Activated gamma-delta T cell treated with Interleukin-2 at 50 U/mL for 16 hours (primary cell): ENCODE measurements around the gene USP2.

Source experiments
- DNase-seq: peaks from one replicate; pipeline ENCODE4 v3.0.0-alpha.2; 2020

USP2 gene, protein sequence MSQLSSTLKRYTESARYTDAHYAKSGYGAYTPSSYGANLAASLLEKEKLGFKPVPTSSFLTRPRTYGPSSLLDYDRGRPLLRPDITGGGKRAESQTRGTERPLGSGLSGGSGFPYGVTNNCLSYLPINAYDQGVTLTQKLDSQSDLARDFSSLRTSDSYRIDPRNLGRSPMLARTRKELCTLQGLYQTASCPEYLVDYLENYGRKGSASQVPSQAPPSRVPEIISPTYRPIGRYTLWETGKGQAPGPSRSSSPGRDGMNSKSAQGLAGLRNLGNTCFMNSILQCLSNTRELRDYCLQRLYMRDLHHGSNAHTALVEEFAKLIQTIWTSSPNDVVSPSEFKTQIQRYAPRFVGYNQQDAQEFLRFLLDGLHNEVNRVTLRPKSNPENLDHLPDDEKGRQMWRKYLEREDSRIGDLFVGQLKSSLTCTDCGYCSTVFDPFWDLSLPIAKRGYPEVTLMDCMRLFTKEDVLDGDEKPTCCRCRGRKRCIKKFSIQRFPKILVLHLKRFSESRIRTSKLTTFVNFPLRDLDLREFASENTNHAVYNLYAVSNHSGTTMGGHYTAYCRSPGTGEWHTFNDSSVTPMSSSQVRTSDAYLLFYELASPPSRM

DNA sequence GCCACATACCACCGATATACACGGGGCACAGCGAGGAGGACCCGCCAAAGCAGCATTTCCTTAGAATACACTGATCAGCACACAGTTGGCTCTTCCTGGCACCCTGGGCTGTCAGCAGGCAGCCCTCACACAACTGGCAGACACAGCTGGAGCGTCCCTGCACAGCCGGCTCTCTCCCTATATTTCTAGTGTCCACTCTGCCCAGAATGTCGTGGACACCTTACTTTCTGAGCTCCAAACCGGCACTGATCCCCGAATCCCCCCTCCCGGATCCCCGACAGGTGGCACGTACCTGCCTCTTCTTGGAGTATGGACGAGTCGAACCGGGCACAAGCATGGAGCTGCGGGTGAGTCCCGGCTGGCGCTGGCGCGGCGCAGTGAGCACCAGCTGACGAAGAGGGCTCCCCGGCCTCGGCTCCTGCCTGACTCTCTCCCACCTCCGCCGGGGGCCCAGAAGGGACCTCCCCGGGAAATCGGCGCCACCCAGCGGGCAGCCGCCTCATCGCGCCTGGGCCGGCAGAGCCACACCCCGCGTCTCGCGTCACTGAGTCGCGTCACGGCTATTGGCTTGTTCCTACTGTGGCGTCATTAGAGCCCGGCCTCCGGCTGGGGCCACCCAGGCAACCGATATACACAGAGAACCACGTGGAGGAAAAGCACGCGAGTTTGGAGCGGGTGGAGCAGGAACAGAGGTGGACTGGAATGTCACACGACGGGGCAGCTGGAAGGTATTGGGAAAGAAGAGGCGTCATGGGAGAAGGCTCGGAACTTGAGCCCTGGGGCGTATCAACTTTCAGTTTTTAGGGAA lies at the start of gene USP2:
USP2 (minus strand) TSS at position 510 of the 808 bp plus-strand sequence. CDS start 8,210 bp downstream, outside the sequence.
- DNase-seq, result peak; percentile 93

DNA sequence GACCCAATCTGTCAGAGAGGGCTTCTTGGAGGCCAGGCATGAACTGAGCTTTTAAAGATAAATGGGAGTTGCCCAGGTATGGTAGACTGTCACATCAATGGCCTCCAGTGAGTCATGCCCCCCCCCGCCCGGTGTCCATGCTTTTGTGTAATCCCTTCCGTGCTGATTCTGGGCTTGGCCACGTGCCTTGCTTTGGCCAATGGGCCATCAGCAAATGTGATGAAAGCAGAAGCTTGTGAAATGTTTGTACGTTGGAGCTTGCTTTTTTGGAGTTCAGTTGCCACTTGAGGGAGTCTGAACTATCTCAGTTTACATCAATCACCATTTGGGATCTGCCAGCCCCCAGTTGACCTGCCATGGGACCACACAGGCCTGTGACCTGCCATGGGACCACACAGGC lies 45.8 kb upstream of the USP2 start:
- no peak for DNase-seq

DNA sequence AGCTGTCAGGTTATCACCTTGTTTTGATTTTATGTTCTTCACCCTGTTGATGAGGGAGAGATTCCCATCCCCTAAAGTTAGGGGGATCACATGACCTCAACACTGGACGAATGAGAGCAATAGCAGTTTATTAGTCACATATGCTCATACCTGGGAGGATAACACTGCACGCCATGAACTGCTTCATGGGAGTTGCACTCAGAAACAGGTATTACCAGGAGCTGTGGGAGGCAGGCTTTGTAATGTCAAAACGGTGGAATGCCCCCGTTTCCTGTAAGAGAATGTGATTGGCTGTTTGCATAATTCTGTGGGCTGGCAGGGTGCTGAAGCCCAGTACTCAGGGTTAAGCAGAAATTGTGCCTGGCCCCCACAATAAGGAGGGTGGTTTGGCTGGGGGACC lies 44.7 kb upstream of the USP2 start:
- no peak for DNase-seq

DNA sequence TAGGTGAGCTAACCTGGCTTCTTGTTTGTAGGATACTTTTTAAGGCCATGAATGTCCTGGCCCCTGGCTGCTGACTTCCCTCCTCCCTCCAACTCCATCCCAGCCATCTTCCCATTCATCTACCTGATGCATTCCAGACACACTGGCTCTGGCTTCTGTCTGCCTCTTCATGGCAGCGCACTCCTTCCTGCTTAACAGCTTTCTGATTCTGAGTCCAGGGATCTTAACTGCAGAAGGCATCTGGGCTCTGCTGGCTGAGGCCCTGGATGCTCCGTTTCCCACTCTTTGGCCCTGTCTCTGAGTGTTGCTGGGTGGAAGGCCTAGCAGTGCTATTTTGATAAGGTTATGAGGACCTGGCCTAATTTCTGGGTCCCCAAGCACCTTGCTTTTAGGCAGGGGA lies 43.3 kb upstream of the USP2 start:
- no peak for DNase-seq

DNA sequence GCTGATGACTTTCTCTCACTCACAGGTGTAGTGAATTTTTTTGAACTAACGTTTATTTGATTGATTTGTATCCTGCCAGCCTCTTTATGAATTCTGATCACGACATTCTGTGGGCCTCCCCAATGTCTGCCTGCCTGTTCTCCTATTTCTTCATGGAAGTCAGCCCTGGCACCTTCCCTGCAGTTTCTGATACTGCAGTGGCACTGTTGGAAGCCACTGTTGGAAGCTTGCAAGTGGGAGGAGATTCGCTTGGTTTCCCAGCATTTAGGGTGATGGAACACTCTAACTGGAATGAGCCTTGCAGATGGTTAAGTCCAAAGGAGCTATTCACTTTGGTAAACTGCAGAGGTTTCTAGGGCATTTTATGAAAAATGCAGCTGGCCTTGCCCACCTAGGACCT lies 42.8 kb upstream of the USP2 start:
- no peak for DNase-seq

DNA sequence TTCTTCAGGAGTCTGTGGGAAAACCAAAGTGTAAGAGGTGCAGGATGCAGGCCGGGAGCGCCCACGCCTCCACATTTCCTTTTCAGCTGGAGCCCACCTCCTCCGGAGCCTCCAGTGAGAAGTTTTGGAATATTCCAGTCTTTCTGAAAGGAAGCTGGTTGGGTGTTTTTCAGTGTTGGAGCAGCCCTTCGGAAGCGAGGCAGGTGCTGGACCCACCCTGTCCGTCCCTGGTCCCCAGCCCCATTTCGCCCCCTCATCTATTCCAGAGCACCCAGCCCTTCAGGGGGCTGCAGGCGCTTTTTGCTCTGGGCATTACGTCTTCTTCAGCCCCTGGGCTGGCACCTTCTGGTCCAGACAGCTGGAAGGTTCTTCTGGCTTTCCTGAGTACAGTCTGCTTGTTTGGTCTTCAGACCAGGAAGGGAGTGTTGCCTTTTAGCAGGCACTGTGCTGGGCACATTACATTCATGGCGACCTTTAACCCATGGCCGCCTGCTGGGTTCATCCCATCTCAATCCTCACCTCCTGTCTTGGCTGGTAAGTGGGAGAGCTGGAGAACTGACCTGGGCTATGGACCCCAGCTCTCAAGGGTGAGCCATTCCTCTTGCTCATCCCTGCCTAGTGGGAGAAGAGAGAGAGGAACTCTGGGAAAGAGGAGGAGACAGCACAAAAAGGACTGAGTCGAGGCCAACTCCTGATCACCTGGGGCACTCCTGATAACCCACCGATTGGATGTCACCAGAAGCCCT lies 42.2 kb upstream of the USP2 start:
- no peak for DNase-seq

DNA sequence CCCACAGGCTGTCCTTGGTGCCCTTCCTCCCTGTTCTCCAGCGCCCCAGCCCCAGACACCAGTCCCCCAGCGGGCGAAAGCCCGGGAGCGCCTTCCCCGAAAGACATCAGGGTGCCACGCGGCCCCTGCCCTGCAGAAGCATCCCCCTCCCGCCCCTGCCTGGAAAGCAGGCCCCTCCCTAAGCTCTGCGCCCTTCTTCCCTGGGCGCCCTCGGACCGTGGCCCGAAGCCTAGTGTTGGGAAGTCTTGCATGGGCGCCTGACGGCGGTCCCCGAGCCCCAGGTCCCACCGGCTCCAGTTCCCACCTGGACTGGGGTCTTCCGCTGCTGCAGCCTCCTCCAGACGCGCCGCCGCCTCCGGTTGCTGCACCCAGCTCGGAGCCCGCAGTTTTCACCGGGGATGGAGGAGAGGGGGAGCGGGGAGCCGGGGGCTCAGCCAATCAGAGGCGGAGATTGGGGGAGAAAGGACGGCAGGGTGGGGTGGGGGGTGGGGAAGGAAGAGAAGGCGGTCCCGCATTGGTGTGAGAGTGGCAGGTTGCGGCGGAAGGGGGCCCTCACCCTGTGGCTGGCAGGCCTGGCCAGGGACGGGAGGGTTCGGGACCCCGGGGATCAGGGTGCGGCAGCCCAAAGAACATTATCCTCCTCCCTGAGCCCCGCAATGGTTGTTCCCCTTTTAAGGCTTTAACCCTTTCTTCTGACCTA lies 41.5 kb upstream of the USP2 start, which contains the start of gene THY1:
THY1 (minus strand) TSS at position 364 of the 700 bp plus-strand sequence. CDS start 2,267 bp downstream, outside the sequence.
- DNase-seq, result no peak

DNA sequence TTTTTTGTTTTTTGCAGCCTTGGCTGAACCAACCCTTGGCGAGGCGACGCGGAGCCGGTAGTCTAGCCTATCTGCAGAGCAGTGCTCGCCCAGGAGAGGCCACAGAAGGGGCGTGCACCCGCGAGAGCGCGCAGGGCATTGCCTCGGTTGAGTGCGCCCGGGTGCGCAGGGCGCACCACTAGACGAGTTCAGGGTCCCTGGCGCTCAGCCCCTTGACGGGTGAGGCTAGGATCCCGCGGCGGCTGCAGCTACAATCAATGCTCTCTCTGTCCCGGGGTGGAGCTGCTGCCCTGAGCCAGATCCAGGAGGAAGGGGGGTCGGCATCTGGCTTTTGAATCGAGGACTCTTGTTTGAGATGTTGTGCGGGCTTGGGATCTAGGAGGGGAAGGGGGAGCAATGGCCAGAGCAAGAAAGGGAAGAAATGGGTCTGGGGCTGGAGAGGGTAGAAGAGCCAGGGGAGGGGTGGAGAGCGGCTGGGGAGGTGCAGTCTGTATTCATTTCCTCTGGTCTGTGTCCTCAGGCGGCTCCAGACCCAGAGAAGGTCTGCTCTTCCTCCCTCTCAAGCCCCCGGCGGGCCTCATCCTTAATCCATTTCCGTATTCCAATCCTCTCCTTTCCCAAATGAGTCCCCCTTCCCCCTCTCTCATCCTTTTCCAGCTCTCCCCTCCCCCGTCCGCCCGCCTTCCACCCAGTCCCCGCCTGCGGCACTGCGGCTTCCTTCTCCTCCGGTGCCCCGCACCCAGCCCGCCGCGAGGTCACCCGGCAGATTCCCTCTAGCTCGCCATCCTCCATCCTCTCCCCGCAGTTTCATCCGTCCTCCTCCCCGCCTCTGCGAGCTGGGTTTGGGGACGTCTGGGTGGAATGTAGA lies 40.7 kb upstream of the USP2 start:
- DNase-seq, result no peak

DNA sequence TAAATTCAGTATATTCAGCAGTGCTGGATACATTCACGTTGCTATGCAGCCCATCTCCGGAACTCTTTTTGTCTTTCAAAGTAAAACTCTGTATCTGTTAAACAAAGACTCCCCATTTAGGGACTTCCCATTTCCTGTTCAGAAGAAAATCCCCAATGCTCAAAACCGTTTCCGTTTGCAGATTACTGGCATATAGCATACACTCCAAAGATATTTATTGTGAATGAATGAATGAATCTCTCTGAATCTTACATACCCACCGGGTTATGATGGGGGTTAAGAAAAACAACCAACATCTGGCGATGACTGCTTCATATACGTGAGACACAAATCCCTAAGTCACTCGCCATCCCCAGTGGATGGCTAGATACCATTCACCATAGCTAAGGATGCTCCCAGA lies 39.9 kb upstream of the USP2 start:
- no peak for DNase-seq

DNA sequence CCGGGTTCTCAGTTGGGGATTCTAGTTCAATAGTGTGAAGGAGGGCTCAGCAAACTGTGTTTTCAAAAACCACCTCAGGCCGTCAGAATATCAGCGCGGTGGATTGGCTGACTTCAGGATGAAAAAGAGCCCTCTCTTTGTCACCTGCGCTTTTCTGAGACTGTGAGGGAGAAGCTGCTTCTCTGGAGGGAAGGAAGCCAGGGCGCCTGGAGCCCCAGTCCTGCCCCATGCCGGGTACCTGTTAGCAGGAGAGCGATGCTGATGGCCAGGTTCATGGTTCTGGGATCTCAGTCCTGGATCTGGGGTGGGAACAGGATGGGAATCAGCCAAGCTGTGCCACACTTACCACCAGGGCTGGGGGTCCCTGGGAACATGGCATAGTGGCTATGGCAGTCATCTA lies 39.1 kb upstream of the USP2 start:
- no peak for DNase-seq

DNA sequence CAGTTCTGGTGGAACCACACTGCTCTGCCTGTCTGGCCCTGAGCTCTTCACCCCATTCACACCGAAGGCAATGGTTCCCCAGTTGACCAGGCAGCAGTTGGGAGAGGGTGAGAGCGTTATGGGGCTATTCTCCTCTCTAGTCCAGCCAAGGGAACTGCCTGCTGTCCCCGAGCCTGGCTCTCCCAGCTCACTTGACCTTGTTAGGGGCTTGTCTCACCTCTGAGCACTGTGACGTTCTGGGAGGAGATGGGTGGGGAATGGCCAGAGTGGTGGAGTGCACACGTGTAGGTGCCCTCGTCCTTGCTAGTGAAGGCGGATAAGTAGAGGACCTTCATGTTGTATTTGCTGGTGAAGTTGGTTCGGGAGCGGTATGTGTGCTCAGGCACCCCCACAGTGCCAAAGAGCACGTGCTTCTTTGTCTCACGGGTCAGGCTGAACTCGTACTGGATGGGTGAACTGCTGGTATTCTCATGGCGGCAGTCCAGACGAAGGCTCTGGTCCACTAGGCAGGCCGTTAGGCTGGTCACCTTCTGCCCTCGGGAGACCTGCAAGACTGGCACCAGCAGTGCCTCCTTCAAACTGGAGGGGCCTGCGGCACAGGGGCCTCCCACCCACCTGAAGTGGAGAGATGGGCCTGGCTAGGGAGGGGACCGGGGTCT lies 38.5 kb upstream of the USP2 start:
- DNase-seq, result no peak

DNA sequence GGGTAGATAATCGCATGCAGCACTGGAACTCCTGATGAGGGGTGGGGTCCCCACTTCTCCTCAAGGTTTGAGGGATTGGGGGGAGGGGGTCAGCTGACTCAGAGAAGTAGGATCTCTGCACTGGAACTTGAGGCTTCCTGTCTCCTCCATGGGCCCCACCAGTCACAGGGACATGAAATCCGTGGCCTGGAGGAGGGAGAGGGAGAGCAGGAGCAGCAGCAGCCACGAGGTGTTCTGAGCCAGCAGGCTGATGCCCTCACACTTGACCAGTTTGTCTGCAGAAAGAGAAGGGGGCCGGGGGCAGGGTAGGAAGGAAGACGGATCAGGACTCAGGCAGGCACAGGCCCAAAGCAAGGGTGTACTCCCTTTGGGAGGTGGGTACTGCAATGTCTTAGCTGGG lies 37.8 kb upstream of the USP2 start:
- no peak for DNase-seq

DNA sequence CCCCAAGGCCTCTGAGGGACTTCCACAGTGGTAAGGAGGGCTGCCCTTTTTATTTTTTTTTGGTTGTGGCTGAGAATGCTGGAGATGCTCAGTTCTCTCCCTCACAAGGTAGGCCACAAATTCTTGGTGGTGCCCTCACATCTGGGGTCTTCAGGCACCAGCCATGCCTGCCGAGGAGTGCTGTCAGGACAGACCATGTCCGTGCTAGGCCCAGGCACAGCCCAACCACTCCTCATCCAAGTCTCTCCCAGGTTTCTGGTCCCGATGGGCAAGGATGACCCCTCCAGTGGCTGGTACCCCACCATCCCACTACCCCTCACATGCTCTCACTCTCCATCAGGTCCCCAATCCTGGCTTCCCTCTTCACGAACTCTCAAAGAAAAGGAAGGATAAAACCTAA lies 37.3 kb upstream of the USP2 start:
- no peak for DNase-seq

DNA sequence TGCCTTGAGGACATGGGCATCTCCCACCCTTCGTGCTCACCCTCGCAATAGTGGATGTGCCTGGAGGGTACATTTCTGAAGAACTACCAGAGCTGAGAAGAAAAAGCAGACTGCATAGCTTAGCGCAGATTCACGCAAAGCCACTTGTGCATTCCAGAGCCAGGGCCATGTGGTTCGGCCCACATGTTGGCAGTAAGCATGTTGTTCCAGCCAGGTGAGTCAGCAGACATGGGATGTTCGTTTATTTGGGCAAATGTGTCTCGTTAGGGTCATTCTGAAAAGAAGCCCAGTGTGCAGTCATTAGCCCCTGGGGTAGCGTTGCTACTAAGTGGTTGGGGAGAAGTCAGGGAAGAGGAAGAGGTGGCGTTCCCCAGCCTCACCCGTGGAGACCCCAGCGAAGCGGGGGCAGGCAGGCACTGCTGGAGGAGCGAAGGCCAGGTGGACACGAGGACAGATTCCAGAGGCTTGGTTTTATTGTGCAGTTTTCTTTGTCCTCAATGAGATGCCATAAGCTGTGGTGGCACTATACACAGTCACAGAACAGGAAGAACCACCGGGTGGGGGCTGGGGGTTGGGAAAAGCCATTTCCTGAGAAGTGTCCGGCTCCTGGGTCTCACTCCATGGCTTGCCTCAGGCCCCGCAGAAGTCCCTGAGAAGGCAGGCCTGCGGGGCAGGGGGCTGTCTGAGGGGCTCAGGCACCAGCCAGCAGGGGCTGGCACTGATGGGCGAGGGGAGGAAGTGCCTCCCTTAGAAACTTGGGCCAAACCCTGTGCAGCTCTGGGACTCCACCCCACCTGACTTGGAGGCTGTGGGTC lies 36.4 kb upstream of the USP2 start:
- DNase-seq, result no peak

DNA sequence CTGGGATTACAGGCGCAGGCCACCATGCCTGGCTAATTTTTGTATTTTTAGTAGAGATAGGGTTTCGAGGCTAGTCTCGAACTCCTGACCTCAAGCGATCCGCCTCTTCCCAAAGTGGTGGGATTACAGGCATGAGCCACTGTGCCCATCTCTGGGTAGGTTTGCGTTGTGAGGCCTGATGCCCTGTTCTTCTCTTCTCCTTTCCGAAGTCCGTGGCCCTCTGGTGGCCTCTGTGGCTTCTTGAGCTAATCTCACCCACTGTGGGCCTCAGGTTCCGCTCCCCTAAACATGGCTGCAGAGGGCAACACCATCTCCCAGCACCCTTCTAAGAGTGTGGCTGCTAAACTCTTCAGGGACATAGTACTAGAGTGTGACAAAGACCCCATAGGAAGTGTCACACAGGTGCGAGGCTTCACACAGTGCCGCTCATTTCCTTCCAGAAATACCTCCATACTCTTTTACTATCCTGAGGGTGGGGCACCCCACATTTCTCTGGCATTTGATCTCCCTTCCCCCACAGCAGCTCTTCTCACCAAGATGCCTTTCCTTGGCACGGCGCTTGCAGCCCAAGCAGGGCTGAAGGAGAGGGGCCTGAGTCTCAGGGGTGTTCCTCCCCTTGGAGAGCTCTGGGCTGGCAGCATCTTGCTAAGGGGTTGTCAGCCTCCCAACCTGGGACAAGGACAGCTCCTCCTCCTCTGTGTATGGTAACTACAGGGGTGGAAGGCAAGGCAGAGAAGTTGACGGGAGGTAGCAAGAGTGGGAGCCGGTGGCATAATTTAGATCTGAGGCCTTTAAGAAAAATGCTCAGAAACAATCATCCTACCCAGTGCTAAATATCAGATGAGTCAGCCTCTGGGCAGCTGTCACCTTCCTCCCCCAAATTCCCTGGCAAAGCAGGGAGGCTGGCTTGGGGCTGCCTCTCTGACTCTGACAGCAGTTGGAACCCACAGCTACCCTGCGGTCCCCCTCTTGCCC lies 35.4 kb upstream of the USP2 start:
- DNase-seq, result no peak

DNA sequence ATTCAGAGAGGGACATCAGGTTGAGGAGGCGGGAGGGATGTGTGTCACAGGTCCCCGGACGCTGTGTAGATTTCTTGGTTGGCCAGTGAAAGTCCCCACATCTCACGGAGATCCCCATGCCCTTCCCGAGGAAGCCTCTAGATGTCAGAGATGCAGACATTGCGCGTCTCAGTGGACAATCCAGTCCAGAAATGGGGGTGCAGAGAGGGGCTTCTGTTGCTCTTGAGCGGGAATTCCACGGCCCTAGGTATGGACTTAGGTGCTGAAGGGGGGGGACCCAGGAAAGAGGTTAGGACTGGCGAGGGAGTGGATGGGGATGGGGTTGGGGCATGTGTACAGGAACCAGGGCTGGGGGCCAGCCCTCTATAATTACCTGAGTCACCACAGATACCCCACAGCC lies 34.5 kb upstream of the USP2 start:
- DNase-seq, result no peak

DNA sequence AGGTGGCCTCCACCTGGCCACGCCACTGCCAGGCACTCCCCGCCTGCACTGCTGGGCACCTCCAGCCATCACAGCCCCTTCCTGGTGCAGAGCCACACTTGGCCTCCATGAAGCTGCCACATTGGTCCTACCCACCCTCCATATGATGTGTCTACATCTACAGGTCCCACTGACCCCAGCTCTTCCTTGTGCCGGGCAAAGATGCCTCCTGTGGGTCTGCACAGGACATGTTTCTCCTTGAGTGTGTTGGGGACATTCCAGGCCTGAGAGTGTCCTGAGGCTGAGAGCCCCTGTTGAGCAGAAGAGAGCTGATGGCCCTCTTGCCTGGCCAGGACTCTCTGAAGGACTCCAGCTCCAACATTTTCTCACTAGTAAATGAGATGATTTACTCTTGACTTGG lies 34.0 kb upstream of the USP2 start:
- no peak for DNase-seq

DNA sequence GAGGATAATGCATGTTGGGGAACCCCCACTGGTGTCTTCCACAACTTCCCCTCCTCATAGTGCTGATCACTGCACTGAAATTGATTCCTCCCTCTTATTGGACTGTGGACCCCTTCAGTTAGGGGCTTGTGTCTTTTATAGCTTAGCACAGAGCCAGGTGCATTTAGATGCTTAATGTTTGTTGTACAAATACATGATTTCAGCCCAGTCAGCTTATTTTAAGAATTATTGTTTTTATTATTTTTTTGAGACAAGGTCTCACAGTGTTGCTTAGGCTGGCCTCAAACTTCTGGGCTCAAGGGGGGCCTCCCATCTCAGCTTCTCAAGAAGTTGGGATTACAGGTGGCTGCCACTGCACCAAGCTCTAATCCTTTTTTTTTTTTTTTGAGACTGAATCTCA lies 33.2 kb upstream of the USP2 start:
- DNase-seq, result no peak

DNA sequence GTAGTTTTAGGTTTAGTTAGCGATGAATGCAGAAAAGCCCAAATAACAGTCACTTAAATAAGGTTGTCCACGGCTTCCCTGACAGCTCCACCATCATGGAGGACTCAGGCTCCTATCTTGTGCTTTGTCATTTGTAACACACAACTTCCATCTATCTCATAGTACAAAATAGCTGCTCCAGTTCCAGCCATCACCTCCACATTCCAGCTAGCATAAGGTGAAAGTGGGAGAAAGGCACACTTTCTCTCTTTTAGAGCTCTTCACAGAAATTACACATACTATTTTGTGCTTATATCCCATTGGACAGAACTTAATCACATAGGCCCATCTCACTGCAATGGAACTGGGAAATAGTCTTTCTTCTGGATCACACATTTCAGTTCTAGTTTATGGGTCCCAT lies 32.8 kb upstream of the USP2 start:
- DNase-seq, result no peak
